PC-9 (cell line): Measurements from ENCODE around the gene SLC25A47. TPM values are rescaled to one million over a fixed set of nuclear protein-coding genes. Genes with fewer than 3 reads are reported as not detected.

Source experiments
- BruUV-seq: library from RNA; stranded (reverse); fragments of 400-500 nt; replicated peaks from 2 replicates; lab custom pipeline; 2021; lab: Mats Ljungman, UMichigan
- CTCF ChIA-PET: fragments of 300-600 bp; sonication (Branson Sonifier 250); formaldehyde crosslinking; loops from one replicate; lab custom pipeline; 2022; ENCODE audit warnings: antibody characterized with exemption; lab: Charles Lee
- POLR2A ChIA-PET: fragments of 300-600 bp; sonication (Branson Sonifier 250); formaldehyde crosslinking; loops from one replicate; lab custom pipeline; 2022; ENCODE audit warnings: antibody characterized with exemption; ENCODE audit not compliant: unreplicated experiment; lab: Charles Lee
- DNase-seq, 2 experiments: peaks; one replicate each; pipeline versions ENCODE4 v3.0.0 to v3.0.0-alpha.2; 2015 to 2022; ENCODE audit warnings: mixed read lengths in 1 of 2
- H2AFZ ChIP-seq: fragments of 200-600 bp; sonication (generic); 2 replicates; pipeline ENCODE4 v1.8.1; 2017; ENCODE audit warnings: antibody characterized with exemption
- H3F3A ChIP-seq: fragments of 200-600 bp; sonication (generic); 2 replicates; pipeline ENCODE4 v1.8.1; 2017; ENCODE audit warnings: antibody characterized with exemption, mild to moderate bottlenecking, low read depth; ENCODE audit not compliant: insufficient read depth
- H3K27ac ChIP-seq: fragments of 200-600 bp; sonication (generic); 2 replicates; pipeline ENCODE4 v1.6.1; 2016; ENCODE audit warnings: mixed run types
- H3K27me3 ChIP-seq: fragments of 200-600 bp; sonication (generic); 2 replicates; pipeline ENCODE4 v1.6.1; 2016; ENCODE audit warnings: low read depth, mixed run types; ENCODE audit not compliant: insufficient read depth
- H3K36me3 ChIP-seq: fragments of 200-600 bp; sonication (generic); 2 replicates; pipeline ENCODE4 v1.6.1; 2016; ENCODE audit warnings: low read depth, mixed run types
- H3K4me1 ChIP-seq: fragments of 200-600 bp; sonication (generic); replicated peaks from 2 replicates; pipeline ENCODE4 v1.6.1; 2016; ENCODE audit warnings: mixed run types; ENCODE audit not compliant: insufficient read depth
- H3K4me2 ChIP-seq: fragments of 200-600 bp; sonication (generic); 2 replicates; pipeline ENCODE4 v1.6.1; 2017; ENCODE audit warnings: mixed run types
- H3K4me3 ChIP-seq: fragments of 200-600 bp; sonication (generic); 2 replicates; pipeline ENCODE4 v1.6.1; 2016; ENCODE audit warnings: mixed run types
- H3K79me2 ChIP-seq: fragments of 200-600 bp; sonication (generic); 2 replicates; pipeline ENCODE4 v1.6.1; 2017; ENCODE audit warnings: low read depth, mixed run types
- H3K9me2 ChIP-seq: fragments of 200-600 bp; sonication (generic); 2 replicates; pipeline ENCODE4 v1.8.1; 2017; ENCODE audit warnings: mild to moderate bottlenecking; ENCODE audit not compliant: insufficient read depth
- H3K9me3 ChIP-seq: fragments of 200-600 bp; sonication (generic); 2 replicates; pipeline ENCODE4 v1.8.1; 2016; ENCODE audit warnings: low read depth; ENCODE audit not compliant: insufficient read depth
- H4K20me1 ChIP-seq: fragments of 200-600 bp; sonication (generic); 2 replicates; pipeline ENCODE4 v1.8.1; 2017; ENCODE audit not compliant: insufficient read depth
- EZH2 ChIP-seq: fragments of 200-600 bp; sonication (generic); IDR thresholded peaks from 2 replicates; pipeline ENCODE4 v1.8.0; 2017; ENCODE audit warnings: antibody characterized with exemption, low read depth
- intact Hi-C: fragments of 100-400 bp; cut with micrococcal nuclease; formaldehyde crosslinking; loops from one replicate; pipeline ENCODE4 v1.10.0; 2022; ENCODE audit not compliant: unreplicated experiment
- total RNA-seq: library from RNA; stranded (reverse); gene quantifications from 2 replicates; pipeline ENCODE4 v1.2.3, GENCODE V29; 2021
- TF ChIP-seq, protein P1 (sequence below): fragments of 200-600 bp; sonication (generic); conservative IDR thresholded peaks from 2 replicates; pipeline ENCODE4 v1.6.1; 2017; ENCODE audit warnings: mixed run types, antibody characterized with exemption, mild to moderate bottlenecking, moderate library complexity

Gene SLC25A47
- total RNA-seq, 1 experiment from 2014 or later: not detected

DNA sequence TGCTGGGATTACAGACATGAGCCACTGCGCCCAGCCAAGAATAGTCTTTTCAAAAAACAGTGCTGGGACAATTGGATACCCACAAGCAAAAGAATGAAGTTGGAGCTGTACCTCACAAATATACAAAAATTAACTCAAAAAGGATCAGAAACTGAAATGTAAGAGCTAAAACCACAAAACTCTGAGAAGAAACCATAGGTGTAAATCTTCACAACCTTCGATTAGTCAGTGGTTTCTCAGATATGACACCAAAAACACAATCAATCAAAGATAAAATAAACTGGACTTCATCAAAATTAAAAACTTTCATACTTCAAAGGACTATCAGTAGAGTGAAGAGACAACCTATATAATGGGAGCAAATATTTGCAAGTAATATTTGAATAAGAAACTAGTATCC is 35.3 kb downstream of the SLC25A47 start:
- no peaks in the 10 kb centered on the region for H3K4me1 ChIP-seq
- H3K9me2 ChIP-seq: no peaks in the 10 kb centered on the region
- no TSS peak for BruUV-seq
- DNase-seq: no peak
- ChIA-PET CTCF (no interaction called here), POLR2A (no interaction called here)
- H3K27me3 ChIP-seq: no peaks in the 10 kb centered on the region
- no peak overlapping the region for H3K27ac ChIP-seq
- no peaks in the 10 kb centered on the region for H3F3A ChIP-seq
- no peak overlapping the region for H3K4me2 ChIP-seq
- no peaks in the 10 kb centered on the region for H4K20me1 ChIP-seq
- H3K36me3 ChIP-seq: peaks cover 12% of the 10 kb centered on the region; the same call in 1 of the 2 replicates
- intact Hi-C loops: no loop called here
- TF ChIP-seq, protein P1, sequence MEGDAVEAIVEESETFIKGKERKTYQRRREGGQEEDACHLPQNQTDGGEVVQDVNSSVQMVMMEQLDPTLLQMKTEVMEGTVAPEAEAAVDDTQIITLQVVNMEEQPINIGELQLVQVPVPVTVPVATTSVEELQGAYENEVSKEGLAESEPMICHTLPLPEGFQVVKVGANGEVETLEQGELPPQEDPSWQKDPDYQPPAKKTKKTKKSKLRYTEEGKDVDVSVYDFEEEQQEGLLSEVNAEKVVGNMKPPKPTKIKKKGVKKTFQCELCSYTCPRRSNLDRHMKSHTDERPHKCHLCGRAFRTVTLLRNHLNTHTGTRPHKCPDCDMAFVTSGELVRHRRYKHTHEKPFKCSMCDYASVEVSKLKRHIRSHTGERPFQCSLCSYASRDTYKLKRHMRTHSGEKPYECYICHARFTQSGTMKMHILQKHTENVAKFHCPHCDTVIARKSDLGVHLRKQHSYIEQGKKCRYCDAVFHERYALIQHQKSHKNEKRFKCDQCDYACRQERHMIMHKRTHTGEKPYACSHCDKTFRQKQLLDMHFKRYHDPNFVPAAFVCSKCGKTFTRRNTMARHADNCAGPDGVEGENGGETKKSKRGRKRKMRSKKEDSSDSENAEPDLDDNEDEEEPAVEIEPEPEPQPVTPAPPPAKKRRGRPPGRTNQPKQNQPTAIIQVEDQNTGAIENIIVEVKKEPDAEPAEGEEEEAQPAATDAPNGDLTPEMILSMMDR: no peak
- TF ChIP-seq EZH2: no peak
- no peak overlapping the region for H2AFZ ChIP-seq
- no peaks in the 10 kb centered on the region for H3K79me2 ChIP-seq
- no peak overlapping the region for H3K4me3 ChIP-seq
- no peaks in the 10 kb centered on the region for H3K9me3 ChIP-seq

DNA sequence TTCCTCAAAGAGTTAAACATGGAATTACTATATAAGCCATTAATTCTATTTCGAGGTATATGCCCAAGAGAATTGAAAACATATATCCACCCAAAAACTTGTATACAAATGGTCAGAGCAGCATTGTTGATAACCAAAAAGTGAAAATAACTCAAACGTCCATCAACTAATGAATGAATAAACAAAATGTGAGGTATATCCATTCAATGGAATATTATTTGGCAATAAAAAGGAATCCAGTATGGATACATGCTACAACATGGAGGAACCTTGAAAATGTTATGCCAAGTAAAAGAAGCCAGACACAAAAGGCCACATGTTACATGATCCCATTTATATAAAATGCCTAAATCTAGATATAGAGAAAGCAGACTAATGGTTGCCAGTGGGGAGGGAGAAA is 36.0 kb downstream of the SLC25A47 start:
- TF ChIP-seq, protein P1: no peak
- no peak for TF ChIP-seq EZH2
- Histone ChIP-seq H3K27me3 (no peaks in the 10 kb centered on the region), H3K4me2 (no peak overlapping the region), H4K20me1 (no peaks in the 10 kb centered on the region), H2AFZ (no peak overlapping the region), H3K9me2 (no peaks in the 10 kb centered on the region), H3K27ac (no peak overlapping the region), H3K4me1 (no peaks in the 10 kb centered on the region), H3K79me2 (no peaks in the 10 kb centered on the region), H3K9me3 (no peaks in the 10 kb centered on the region), H3K4me3 (no peak overlapping the region), H3K36me3 (peaks cover 12% of the 10 kb centered on the region; the same call in 1 of the 2 replicates), H3F3A (no peaks in the 10 kb centered on the region)
- CTCF ChIA-PET: no interaction called here
- DNase-seq: no peak
- intact Hi-C loops: no loop called here
- BruUV-seq: no TSS peak
- POLR2A ChIA-PET: no interaction called here

DNA sequence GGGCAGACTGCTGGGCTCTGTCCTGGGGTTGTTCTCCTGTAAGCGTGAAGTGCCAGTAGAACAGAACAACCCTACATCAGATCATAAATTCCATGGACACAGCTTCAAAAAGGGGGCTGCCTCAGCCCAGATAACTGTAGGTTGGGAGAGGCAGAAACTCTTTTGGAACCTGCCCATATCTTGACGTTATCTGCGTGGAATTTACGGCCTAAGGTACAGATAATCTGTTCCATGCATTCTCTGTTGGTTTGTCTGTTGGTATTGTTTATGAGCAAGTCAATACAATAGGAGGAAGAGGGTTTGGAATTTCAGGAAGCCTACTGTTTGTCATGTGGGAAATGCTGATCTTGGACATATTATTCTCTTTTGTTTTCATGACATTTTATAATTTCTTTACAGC is 36.7 kb downstream of the SLC25A47 start:
- no TSS peak for BruUV-seq
- Histone ChIP-seq H3K27ac (no peak overlapping the region), H3K9me2 (no peaks in the 10 kb centered on the region), H2AFZ (no peak overlapping the region), H3K79me2 (no peaks in the 10 kb centered on the region), H3K27me3 (no peaks in the 10 kb centered on the region), H3K4me2 (no peak overlapping the region), H3K4me3 (no peak overlapping the region), H3K9me3 (no peaks in the 10 kb centered on the region), H3K4me1 (no peaks in the 10 kb centered on the region), H4K20me1 (no peaks in the 10 kb centered on the region), H3K36me3 (peaks cover 12% of the 10 kb centered on the region; the same call in 1 of the 2 replicates), H3F3A (no peaks in the 10 kb centered on the region)
- POLR2A ChIA-PET: no interaction called here
- no peak for TF ChIP-seq EZH2
- TF ChIP-seq, protein P1: no peak
- DNase-seq: no peak
- CTCF ChIA-PET: no interaction called here
- intact Hi-C loops: no loop called here
